GM21381 (cell line): ENCODE results near the gene GTF2IRD1.
"Not testable (repeated sequence)": the region's sequence is repeated elsewhere in the genome, so short reads cannot be mapped to it uniquely, and the experiment has no call there.

Experiments used
- ATAC-seq: cut with Tn5 transposase; IDR thresholded peaks from one replicate; pipeline ENCODE4 v1.9.1; 2021; ENCODE audit warnings: mild to moderate bottlenecking, moderate library complexity; ENCODE audit not compliant: unreplicated experiment

The GTF2IRD1 gene

DNA sequence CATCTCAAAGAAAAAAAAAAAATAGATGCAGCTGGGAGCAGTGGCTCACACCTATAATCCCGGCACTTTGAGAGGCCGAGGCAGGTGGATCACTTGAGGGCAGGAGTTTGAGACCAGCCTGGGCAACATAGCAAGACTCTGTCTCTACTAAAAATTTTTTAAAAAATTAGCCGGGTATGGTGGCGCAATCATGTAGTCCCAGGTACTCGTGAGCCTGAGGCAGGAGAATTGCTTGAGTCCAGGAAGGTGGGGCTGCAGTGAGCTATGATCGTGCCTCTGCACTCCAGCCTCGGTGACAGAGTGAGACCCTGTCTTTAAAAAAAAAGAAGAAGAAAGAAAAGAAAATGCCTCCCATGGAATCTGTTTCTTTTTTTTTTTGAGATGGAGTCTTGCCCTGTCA lies 31.9 kb downstream of the GTF2IRD1 start:
- ATAC-seq = no peak

- not testable (repeated sequence) for ATAC-seq
Observed at GRCh38 chr7:74488518-74489030, 34.9 kb downstream of the GTF2IRD1 start.

- no peak for ATAC-seq
Observed at GRCh38 chr7:74489997-74490945, 36.6 kb downstream of the GTF2IRD1 start.

- not testable (repeated sequence) for ATAC-seq
Observed at GRCh38 chr7:74491490-74491889, 37.8 kb downstream of the GTF2IRD1 start.

DNA sequence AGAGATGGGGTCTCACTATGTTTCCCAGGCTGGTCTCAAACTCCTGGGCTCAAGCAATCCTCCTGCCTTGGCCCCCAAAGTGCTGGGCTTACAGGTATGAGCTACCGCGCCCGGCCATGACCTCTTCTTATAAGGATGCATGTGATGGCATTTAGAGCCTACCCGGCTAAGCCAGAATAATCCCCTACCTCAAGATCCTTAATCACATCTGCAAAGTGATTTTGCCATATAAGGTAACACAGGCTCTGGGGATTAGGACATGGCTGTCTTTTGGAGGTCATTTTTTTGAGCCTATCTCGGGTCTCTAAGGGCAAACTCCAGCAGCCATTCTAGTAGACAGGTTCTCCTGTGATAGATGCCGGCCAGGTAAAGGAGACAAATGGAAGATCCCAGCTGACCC lies 39.6 kb downstream of the GTF2IRD1 start:
- no peak for ATAC-seq

GRCh38 chr7:74494076-74494548 lies 40.4 kb downstream of the GTF2IRD1 start:
- ATAC-seq = no peak

DNA sequence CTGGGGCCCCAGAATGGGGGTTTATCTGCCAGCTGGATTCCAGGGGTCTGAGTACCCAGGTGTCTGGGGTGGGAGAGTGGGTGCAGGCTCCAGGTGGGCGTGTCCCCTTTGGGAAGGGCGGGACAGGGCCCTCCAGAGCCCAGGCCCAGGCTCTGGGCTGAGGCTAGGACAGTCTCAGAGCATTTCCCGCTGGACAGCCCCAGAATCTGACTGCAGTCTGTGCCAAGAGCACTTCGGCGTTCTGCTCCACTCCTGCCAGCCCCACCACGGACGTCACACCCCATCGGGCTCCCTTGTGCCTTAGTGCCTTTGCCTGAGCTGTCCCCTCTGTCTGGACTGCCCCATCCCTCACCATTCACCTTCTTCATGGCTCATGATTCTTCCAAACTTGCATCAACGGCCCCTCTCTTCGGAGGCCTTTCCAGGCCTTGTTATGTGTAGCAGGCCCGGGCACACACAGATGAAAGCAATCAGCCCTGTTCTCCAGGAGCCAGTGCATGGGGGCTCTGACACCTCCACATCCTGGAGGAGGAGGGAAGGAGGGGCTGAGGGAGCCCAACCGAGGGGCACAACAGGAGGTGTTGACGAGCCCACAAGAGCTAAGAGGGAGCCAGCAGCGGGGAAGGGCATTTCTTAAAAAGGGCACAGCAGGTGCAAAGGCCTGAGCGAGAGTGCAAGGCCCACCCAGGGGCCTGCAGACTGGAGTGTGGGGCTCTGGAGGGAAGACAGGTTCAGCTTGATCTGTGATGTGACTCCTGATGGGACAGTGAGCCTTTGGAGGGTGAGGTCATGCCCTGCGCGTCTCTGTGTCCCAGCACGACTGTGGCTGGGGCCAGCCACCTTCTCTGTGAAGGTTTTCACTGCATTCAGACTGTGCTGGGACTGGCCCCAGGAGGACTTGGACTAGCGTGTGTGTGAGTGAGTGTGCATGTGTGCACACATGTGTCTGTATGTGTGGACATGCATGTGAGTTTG lies 41.7 kb downstream of the GTF2IRD1 start:
- no peak for ATAC-seq

GRCh38 chr7:74496272-74496671 lies 42.6 kb downstream of the GTF2IRD1 start:
- ATAC-seq = no peak

- ATAC-seq = not testable (repeated sequence)
Observed at GRCh38 chr7:74496773-74497172, 43.1 kb downstream of the GTF2IRD1 start.

GRCh38 chr7:74498354-74498753 lies 44.6 kb downstream of the GTF2IRD1 start:
- no peak for ATAC-seq

DNA sequence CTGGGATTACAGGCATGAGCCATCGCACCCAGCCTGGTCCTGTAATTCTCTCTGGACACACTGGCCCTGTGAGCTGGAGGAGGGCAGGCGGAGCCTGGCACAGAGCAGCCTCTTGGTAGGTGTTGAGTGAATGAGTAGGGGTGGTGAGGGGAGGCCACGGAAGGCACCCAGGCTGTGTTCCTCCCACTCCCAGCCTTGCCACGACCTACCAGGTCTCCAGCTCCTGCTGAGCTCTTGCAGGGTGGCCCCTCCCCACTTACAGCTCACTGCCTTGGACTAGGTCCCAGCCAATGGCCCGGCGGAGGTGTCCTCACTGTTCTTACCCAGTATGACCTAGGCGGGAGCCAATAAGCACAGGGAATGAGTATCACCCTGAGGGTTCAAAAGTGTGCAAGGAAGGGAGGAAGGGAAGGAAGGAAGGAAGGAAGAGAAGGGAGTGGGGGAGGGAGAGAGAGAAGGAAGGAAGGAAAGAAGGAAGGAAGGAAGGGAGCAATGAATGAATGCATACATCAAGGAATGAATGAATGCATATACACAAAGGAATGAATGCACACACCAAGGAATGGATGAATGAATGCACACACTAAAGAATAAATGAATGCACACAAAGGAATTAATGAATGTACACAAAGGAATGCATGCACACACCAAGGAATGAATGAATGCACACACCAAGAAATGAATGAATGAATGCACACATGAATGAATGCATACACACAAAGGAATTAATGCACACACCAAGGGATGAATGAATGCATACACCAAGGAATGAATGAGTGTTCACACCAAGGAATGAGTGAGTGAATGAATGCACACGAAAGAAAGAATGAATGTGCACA lies 45.5 kb downstream of the GTF2IRD1 start:
- no peak for ATAC-seq

DNA sequence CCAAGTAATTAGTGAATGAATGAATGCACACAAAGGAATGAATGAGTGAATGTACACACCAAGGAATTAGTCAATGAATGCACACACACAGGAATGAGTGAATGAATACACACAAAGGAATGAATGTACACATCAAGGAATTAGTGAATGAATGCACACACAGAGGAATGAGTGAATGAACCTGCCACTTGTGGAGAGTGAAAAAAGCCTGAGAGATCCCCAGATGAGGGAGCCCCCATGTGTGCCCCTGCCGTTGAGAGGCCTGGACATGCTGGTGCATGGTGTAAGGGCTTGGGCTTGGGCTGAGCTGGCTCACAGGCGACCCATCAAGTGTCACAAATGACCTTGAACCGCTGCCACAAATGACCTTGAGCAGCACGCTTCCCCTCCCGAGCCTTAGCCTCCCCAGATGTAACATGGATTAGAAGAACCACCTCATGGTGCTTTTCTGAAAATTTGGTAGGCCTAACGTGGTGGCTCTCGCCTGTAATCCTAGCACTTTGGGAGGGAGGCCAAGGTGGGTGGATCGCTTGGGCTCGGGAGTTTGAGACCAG lies 46.2 kb downstream of the GTF2IRD1 start:
- ATAC-seq = no peak

- ATAC-seq = no peak
Observed at GRCh38 chr7:74501298-74501697, 47.6 kb downstream of the GTF2IRD1 start.

DNA sequence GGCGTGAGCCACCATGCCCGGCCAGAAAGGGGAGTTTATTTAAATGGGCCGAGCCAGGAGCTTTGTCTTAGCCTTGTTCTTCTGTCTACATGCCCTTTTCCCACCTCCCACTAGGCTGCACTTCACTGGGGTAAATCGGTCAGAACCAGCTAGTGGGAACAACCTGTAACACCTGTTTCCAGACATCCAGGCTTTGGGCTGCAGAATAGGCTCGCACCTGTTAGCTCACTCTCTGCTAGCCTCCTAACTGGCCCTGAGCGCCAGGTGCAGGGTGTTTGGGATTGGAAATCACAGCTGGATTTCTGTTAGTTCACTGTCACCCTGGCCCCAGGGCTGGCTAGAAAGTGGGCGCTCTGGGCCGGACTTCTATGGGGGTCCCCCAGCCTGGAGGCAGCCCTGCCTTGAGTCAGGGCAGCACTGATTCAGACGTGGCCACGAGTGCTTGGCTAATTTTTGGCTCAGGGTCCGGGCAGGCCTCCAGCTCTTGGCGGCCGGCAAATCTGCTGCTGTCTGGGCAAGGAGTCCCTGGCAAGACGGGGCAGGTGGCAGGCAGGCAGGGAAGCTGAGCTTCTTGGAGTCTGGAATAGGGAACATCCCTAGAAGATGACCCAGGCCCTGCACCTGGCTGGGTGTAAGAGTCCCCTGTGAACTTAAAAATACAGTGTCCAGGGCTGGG lies 48.6 kb downstream of the GTF2IRD1 start:
- no peak for ATAC-seq

- no peak for ATAC-seq
Observed at GRCh38 chr7:74503061-74503460, 49.4 kb downstream of the GTF2IRD1 start.

GRCh38 chr7:74503943-74504342 lies 50.2 kb downstream of the GTF2IRD1 start:
- no peak for ATAC-seq

DNA sequence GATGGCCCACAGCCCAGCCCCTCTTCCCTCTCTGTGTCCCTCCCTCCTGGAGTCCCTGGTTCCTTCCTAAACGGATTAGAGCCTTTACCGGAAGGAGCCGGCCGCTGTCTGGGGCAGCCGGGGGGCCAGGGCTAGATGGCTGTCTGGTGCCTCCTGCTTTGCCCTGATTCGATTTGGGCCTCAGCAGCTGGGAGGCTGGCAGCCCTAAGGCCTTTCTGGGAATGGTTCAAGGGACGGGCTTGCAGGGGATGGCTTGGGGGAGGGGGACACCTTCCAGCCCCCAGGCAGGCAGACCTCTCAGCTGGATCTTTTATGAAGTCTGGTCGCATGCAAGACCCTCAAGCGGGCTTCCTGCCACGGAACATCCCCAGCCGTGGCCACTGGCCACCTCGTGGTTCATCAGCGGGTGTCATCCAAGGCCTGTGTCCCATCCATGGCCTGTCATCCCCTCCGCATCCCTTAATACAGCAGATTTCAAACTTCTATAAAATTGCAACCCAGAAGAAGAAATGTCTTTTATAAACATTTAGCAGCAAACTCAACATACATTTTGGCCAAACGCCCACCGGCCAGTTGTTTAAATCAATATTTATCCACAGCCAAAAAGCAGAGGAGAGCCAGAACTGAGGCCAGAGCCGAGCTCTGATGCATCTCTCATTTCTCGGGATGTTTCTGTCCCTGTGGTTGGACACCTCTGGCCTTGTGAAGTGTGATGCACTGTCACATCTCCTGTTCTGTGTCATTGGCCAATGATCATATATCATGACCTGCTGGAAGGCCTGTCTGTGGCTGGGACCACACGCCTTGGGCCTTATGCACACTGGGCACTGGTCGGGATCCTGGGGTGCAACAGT lies 52.0 kb downstream of the GTF2IRD1 start:
- ATAC-seq = no peak

GRCh38 chr7:74506325-74506724 lies 52.6 kb downstream of the GTF2IRD1 start:
- ATAC-seq = no peak
